HG03103 (cell line): ENCODE data around the gene EPHA8.

Experiments
- ATAC-seq: cut with Tn5 transposase; IDR thresholded peaks from one replicate; pipeline ENCODE4 v1.9.1; 2021; ENCODE audit warnings: low read depth; ENCODE audit not compliant: unreplicated experiment

EPHA8 gene

GRCh38 chr1:22563671-22564602 lies 648 bp downstream of the EPHA8 start:
- no peak for ATAC-seq

GRCh38 chr1:22566161-22566560 lies 2.9 kb downstream of the EPHA8 start:
- no peak for ATAC-seq

DNA sequence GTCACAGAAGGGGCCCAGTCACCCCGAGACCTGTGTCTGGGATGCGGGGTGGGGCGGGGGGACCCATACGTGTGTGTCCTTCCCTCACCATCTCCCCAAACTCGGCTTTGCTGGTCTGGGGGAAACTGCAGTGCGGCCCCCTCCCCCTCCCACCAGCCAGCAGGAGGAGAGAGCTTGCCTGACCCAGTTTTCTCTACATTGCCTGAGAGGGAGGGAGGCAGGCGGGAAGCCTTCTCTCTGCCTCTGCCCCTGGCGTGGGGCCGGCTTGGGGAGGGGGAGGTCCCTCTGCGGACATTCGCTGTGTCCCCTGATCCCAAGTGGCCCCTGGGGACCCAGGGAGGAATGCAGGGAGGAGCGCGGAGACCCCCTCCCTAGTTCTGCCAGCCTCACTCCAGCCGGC lies 3.9 kb downstream of the EPHA8 start:
- no peak for ATAC-seq

DNA sequence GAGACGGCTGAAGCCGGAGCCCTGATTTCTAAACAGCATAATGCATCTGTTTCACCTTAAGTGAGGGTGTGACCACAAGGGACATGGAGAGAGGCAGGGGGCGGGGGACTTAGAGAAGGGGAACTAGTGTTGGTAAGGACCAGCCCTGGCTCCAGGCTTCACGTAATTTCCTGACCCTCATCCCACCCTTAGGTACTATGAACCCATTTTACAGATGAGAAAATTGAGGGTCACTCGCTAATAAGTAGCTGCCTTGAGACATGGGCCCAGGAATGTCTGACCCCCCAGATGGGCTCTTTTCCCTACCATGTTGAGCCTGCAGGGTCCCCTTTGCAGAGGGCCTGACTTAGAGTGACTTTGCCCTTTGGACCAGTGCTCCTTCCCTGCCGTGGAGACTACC lies 4.7 kb downstream of the EPHA8 start:
- no peak for ATAC-seq

GRCh38 chr1:22569269-22569668 lies 6.0 kb downstream of the EPHA8 start:
- ATAC-seq, result no peak

DNA sequence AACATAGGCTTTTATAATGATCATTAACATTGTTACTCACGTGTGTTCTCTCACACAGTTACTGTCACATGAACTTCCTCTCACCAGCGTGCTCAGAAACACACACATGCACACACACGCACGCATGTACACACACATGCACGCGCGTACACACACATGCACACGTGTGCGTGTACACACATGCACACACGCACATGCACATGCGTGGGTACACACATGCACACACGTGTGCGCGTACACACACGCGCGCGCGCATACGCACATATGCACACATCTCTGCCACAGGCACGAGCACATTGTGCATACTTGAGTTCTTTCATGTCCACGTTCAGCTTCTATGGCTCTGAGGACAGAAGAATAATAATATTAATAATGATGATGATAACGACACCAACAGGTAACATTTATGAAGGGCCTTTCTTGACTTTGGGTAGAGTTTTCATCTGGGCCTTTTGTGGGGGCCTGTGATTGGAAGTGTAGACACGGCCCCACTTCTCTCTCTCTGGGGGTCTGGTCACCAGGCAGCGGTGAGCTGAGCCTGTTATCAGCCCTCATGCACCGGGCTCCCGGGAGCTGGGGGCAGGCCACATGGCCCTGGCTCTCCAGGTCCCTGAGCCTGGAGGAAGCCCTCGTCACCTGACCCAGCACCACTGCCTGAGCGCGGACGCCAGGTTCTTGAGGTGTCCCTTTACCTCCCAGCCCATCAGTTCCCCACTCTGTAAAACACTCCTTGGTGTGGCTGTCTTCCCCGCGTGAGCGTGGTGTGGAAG lies 7.0 kb downstream of the EPHA8 start:
- ATAC-seq, result no peak

DNA sequence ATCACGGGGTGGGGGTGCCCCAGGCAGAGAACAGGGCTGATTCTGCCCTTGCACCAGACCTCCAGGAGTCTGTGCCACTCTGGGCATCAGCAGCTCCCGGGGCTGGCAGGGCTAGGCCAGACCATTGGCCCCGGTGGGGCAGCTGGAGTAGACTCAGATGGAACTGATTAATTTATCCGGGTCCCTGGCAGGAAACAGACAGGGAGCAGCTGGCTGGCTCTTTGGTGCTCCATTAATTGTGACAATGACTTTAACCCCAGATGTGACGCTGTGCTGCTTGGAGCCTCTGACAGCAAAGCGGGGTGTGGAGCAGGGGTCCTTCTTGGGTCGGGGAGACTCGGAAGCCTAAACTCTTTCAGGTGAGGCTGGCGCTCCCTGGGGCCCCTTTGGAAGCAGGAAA lies 9.5 kb downstream of the EPHA8 start:
- no peak for ATAC-seq

- ATAC-seq, result no peak
These were observed 9.9 kb downstream of the EPHA8 start for GRCh38 chr1:22573237-22573636.

DNA sequence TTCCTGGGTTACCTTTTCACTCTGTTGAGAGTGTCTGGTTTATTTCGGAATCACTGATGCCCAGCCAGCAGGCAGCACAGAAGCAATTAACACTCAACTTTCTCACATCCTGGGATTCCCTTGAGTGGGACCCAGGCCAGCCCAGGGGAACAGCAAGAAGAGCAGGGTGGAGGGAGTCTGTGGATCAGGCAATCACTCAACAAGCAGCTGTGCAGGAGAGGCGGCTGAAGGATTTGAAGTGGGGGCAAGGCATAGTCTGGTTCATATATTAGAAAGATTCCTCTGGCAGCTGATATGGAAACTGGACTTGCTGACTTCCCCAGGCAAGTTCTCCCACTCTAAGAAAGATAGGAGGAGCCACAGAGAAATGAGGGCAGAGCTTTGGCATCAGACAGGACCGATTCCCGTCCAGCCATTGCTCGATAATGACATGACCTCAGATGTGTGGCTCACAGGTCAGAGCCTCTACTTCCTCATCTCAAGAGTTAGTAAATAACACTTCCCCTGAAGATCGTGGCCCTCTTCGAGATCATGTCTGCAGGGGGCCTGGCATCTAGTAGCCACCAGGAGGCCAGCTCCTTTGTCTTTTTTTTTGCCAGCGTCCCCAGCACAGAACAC lies 12.4 kb downstream of the EPHA8 start:
- ATAC-seq, result no peak

DNA sequence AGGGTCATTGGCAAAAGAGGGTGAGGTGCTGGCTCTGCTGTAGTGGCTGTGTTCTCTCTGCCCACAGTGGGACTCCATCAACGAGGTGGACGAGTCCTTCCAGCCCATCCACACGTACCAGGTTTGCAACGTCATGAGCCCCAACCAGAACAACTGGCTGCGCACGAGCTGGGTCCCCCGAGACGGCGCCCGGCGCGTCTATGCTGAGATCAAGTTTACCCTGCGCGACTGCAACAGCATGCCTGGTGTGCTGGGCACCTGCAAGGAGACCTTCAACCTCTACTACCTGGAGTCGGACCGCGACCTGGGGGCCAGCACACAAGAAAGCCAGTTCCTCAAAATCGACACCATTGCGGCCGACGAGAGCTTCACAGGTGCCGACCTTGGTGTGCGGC lies 12.9 kb downstream of the EPHA8 start:
- no peak for ATAC-seq

GRCh38 chr1:22576617-22577016 lies 13.3 kb downstream of the EPHA8 start:
- no peak for ATAC-seq

DNA sequence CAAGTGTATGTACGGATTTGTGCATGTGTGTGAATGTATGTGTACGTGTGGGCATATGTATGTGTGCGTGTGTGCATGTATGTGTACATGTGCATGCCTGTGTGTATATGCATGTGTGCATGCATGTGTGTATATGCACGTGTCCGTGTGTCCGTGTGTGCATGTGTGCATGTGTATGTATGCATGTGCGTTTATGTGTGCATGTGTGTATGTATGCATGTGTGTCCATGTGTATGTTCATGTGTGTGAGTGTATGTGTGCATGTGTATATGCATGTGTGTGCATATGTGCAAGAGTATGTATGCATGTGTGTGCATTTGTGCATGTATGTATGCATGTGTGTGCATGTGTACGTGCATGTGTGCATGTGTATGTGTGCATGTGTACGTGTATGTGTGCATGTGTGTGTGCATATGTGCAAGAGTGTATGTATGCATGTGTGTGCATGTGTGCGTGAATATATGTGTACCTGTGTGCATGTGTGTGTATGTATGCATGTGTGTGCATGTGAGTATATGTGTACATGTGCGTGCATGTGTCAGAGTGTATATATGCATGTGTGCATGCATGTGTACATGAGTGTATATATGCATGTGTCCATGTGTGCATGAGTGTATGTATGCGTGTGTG lies 15.6 kb downstream of the EPHA8 start:
- ATAC-seq, result no peak

GRCh38 chr1:22579541-22580155 lies 16.4 kb downstream of the EPHA8 start:
- no peak for ATAC-seq

- ATAC-seq, result no peak
These were observed 19.7 kb downstream of the EPHA8 start for GRCh38 chr1:22582661-22583635.

- ATAC-seq, result no peak
These were observed 20.8 kb downstream of the EPHA8 start for GRCh38 chr1:22584001-22584562.

- no peak for ATAC-seq
These were observed 21.7 kb downstream of the EPHA8 start for GRCh38 chr1:22584970-22585369.

DNA sequence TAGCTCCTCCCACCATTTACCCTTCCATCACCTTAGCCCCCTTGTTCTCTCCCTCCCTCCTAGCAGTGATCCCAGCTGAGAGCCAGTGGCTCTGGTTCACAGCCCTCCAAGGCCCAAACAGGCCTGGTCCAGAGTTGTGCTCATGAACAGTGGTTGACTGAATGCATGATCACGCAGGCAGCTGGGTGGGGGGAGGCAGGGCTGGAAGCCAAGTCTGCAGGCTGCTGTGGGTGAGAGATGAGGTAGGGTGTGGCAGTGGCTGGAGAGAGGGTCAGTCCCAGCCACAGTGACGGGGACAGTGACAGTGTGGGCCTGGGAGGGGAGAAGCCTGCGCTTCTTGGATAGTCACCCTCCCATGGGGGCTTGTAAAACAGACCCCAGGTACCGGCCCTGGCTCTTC lies 22.2 kb downstream of the EPHA8 start:
- ATAC-seq, result no peak

GRCh38 chr1:22586356-22587130 lies 23.3 kb downstream of the EPHA8 start:
- no peak for ATAC-seq
